Mesendoderm (in vitro differentiated cells): ENCODE data around the gene ATG2A. TPM values are rescaled to one million over a fixed set of nuclear protein-coding genes. Genes with fewer than 3 reads are reported as not detected.

ENCODE experiments used
- DNase-seq: peaks from one replicate; pipeline ENCODE4 v3.0.0; 2013
- H2AK5ac ChIP-seq: 2 replicates; pipeline ENCODE4 v1.6.1; 2013; ENCODE audit warnings: low read length, inconsistent platforms
- H2BK120ac ChIP-seq: 2 replicates; pipeline ENCODE4 v1.6.1; 2013; ENCODE audit warnings: low read depth, mild to moderate bottlenecking, low read length, moderate library complexity, mixed read lengths
- H2BK15ac ChIP-seq: replicated peaks from 2 replicates; pipeline ENCODE4 v1.6.1; 2013; ENCODE audit warnings: low read depth, mild to moderate bottlenecking, moderate library complexity
- H2BK5ac ChIP-seq: 2 replicates; pipeline ENCODE4 v1.6.1; 2013; ENCODE audit warnings: low read length, inconsistent platforms
- H3K18ac ChIP-seq: 2 replicates; pipeline ENCODE4 v1.6.1; 2013; ENCODE audit warnings: mild to moderate bottlenecking, low read length, mixed read lengths
- H3K23ac ChIP-seq: one replicate; pipeline ENCODE4 v1.6.1; 2013; ENCODE audit warnings: low read length
- H3K27ac ChIP-seq: 2 replicates; pipeline ENCODE4 v1.5.1; 2013; ENCODE audit warnings: low read depth, mild to moderate bottlenecking, inconsistent platforms, low read length, moderate library complexity
- H3K27me3 ChIP-seq: 2 replicates; pipeline ENCODE4 v1.6.1; 2013; ENCODE audit warnings: low read length, control low read depth, mild to moderate bottlenecking, inconsistent platforms; ENCODE audit not compliant: insufficient read depth, poor library complexity
- H3K36me3 ChIP-seq: 2 replicates; pipeline ENCODE4 v1.6.1; 2013; ENCODE audit warnings: low read length, inconsistent platforms; ENCODE audit not compliant: control insufficient read depth, insufficient read depth
- H3K4ac ChIP-seq: one replicate; pipeline ENCODE4 v1.6.1; 2013; ENCODE audit warnings: low read depth, mild to moderate bottlenecking, low read length, moderate library complexity
- H3K4me1 ChIP-seq: 2 replicates; pipeline ENCODE4 v1.6.1; 2013; ENCODE audit warnings: low read depth, low read length, inconsistent platforms; ENCODE audit not compliant: control insufficient read depth
- H3K4me2 ChIP-seq: 2 replicates; pipeline ENCODE4 v1.6.1; 2013; ENCODE audit warnings: low read length
- H3K4me3 ChIP-seq: 2 replicates; pipeline ENCODE4 v1.5.1; 2013; ENCODE audit warnings: mild to moderate bottlenecking, low read length
- H3K56ac ChIP-seq: one replicate; pipeline ENCODE4 v1.6.1; 2013; ENCODE audit warnings: low read length
- H3K79me1 ChIP-seq: 2 replicates; pipeline ENCODE4 v1.6.1; 2013; ENCODE audit warnings: low read length, inconsistent platforms
- H3K79me2 ChIP-seq: 2 replicates; pipeline ENCODE4 v1.6.1; 2013; ENCODE audit warnings: mild to moderate bottlenecking, low read length; ENCODE audit not compliant: control insufficient read depth, insufficient read depth
- H3K9ac ChIP-seq: 2 replicates; pipeline ENCODE4 v1.6.1; 2013; ENCODE audit warnings: low read length, inconsistent platforms
- H4K5ac ChIP-seq: one replicate; pipeline ENCODE4 v1.6.1; 2013; ENCODE audit warnings: low read length
- H4K8ac ChIP-seq: one replicate; pipeline ENCODE4 v1.6.1; 2013; ENCODE audit warnings: low read depth, mild to moderate bottlenecking, control low read depth, low read length, moderate library complexity
- WGBS: extraction: QIAGEN DNeasy Blood & Tissue Kit; methylation state at CpG from one replicate; pipeline ENCODE4 v1.1.7; 2013; ENCODE audit warnings: low lambda C conversion rate, missing lambda C conversion rate; ENCODE audit not compliant: insufficient coverage; ENCODE audit errors: extremely low coverage; 5-methylcytosine and 5-hydroxymethylcytosine counted together
- polyA plus RNA-seq, 2 experiments: library from polyadenylated mRNA; stranded (reverse); fragments of 200-250 nt; gene quantifications; one replicate each; pipeline ENCODE4 v1.2.3, GENCODE V29; 2013

The ATG2A gene
- 5.1 TPM for polyA plus RNA-seq (2013, experiment 1 of 2)
- 5.4 TPM for polyA plus RNA-seq (2013, experiment 2 of 2)

- Histone ChIP-seq H3K4me2 (peak within 1 kb of the TSS; percentile 95), H3K4me3 (peak within 1 kb of the TSS; percentile 66), H4K5ac (no peak within 1 kb of the TSS), H4K8ac (no peak within 1 kb of the TSS), H2AK5ac (no peak within 1 kb of the TSS), H3K79me2 (no peaks in the 10 kb centered on the region), H3K27me3 (no peaks in the 10 kb centered on the region), H3K36me3 (no peaks in the 10 kb centered on the region), H3K4me1 (no peaks in the 10 kb centered on the region), H3K9ac (peak within 1 kb of the TSS; percentile 96), H3K27ac (no peak within 1 kb of the TSS), H3K23ac (no peak within 1 kb of the TSS), H3K56ac (peak within 1 kb of the TSS; percentile 90), H3K79me1 (peaks cover 2% of the 10 kb centered on the region), H3K4ac (no peak within 1 kb of the TSS), H2BK120ac (no peak within 1 kb of the TSS), H2BK5ac (no peak within 1 kb of the TSS), H2BK15ac (no peak within 1 kb of the TSS), H3K18ac (no peak within 1 kb of the TSS)
- peak; percentile 100 for DNase-seq
- WGBS = no CpG with 5 or more reads among the region's 57 CpGs
These were observed at the start of gene ATG2A for GRCh38 chr11:64916775-64917662. Gene ATG2A (minus strand): TSS chr11:64917209. CDS start chr11:64917135, 74 bp downstream.

GRCh38 chr11:64963072-64963631 is 46.1 kb upstream of the ATG2A start:
- no CpG with 5 or more reads among the region's 5 CpGs for WGBS
- H4K5ac ChIP-seq = no peak overlapping the region
- H3K18ac ChIP-seq = no peak overlapping the region
- H3K23ac ChIP-seq = no peak overlapping the region
- H3K4me1 ChIP-seq = no peaks in the 10 kb centered on the region
- no peaks in the 10 kb centered on the region for H3K27me3 ChIP-seq
- H2BK5ac ChIP-seq = no peak overlapping the region
- H3K4ac ChIP-seq = no peak overlapping the region
- DNase-seq = no peak
- H2BK15ac ChIP-seq = no peak overlapping the region
- no peak overlapping the region for H3K27ac ChIP-seq
- no peaks in the 10 kb centered on the region for H3K79me2 ChIP-seq
- H3K4me3 ChIP-seq = no peak overlapping the region
- no peak overlapping the region for H3K56ac ChIP-seq
- H3K9ac ChIP-seq = no peak overlapping the region
- H3K4me2 ChIP-seq = no peak overlapping the region
- no peak overlapping the region for H2BK120ac ChIP-seq
- H3K79me1 ChIP-seq = no peaks in the 10 kb centered on the region
- H3K36me3 ChIP-seq = no peaks in the 10 kb centered on the region
- H4K8ac ChIP-seq = no peak overlapping the region
- H2AK5ac ChIP-seq = no peak overlapping the region

DNA sequence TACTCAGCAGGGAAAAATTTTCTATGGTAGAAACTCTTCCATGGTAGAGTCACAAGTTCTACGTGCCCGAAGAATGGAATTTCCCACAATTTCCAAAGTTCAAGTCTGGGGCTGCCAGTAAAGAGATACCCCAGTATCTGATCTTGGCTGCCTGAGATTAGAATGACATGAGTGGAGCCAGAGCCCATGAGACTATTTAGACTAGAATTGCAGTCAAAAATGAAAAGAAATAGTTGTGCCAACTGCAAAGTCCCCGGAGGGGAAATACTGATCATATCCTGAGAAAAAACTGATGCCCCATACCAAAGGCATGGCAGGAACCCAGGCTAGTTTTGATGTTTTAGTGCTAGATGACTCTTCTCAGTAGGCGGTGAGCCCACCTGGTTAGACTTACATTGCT is 43.7 kb upstream of the ATG2A start:
- Histone ChIP-seq H4K8ac (no peak overlapping the region), H3K79me2 (no peaks in the 10 kb centered on the region), H4K5ac (no peak overlapping the region), H3K56ac (no peak overlapping the region), H2BK15ac (no peak overlapping the region), H3K27ac (no peak overlapping the region), H3K27me3 (no peaks in the 10 kb centered on the region), H3K36me3 (no peaks in the 10 kb centered on the region), H2BK120ac (no peak overlapping the region), H3K4ac (no peak overlapping the region), H2AK5ac (no peak overlapping the region), H3K23ac (no peak overlapping the region), H3K4me3 (no peak overlapping the region), H3K79me1 (no peaks in the 10 kb centered on the region), H3K18ac (no peak overlapping the region), H3K4me1 (no peaks in the 10 kb centered on the region), H3K4me2 (no peak overlapping the region), H2BK5ac (no peak overlapping the region), H3K9ac (no peak overlapping the region)
- no peak for DNase-seq
- no CpG with 5 or more reads among the region's 4 CpGs for WGBS

DNA sequence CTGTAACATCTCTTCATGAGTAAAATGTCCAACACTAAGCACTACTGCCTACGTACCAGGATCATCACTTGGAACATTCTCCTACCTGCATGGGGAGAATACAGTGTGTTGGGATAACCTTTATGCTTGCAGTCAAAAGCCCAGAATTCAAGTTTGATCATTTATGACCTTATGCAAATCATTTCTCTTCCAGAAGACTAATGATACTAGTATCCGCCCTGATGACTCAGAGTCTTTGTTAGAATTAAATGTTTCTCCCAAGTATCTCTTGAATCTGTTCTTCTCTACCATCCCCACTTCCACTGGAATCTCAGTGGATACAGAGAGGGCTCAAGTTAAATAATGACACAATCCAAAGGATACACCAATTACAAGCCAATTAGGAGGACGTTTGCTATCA is 42.5 kb upstream of the ATG2A start:
- no peak overlapping the region for H4K8ac ChIP-seq
- H3K27me3 ChIP-seq = no peaks in the 10 kb centered on the region
- H3K4me2 ChIP-seq = no peak overlapping the region
- no peak overlapping the region for H3K9ac ChIP-seq
- H3K79me2 ChIP-seq = no peaks in the 10 kb centered on the region
- H3K36me3 ChIP-seq = no peaks in the 10 kb centered on the region
- H3K18ac ChIP-seq = no peak overlapping the region
- no peak overlapping the region for H3K4me3 ChIP-seq
- no peaks in the 10 kb centered on the region for H3K79me1 ChIP-seq
- no peak overlapping the region for H2BK15ac ChIP-seq
- H2BK5ac ChIP-seq = no peak overlapping the region
- H2BK120ac ChIP-seq = no peak overlapping the region
- no peak overlapping the region for H3K23ac ChIP-seq
- no peak overlapping the region for H3K4ac ChIP-seq
- no peak overlapping the region for H4K5ac ChIP-seq
- H3K56ac ChIP-seq = no peak overlapping the region
- WGBS = no CpG with 5 or more reads among the region's 3 CpGs
- no peak for DNase-seq
- no peak overlapping the region for H2AK5ac ChIP-seq
- H3K4me1 ChIP-seq = no peaks in the 10 kb centered on the region
- no peak overlapping the region for H3K27ac ChIP-seq

DNA sequence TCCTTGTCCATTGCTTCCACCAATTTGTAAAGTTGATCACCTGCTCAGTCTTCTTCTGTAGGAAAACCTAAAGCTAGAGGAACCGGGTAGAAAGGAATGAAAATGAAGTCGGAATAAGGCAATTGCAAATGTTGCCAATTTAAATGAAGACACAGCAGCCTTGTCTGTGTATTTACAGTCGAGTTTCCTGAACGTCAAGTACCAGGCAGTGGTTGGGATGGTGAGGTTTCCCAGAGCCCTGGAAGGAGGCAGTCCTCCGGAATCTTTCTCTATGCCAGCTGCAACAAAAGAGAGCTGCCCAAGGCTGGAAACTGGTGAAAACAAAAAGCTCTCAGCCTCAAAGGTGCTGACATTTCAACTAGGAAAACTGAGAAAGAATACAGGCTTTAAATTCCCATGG is 37.2 kb upstream of the ATG2A start:
- Histone ChIP-seq H4K5ac (no peak overlapping the region), H2BK15ac (no peak overlapping the region), H3K9ac (no peak overlapping the region), H3K18ac (no peak overlapping the region), H3K4ac (no peak overlapping the region), H2BK5ac (no peak overlapping the region), H3K4me2 (no peak overlapping the region), H3K4me1 (no peaks in the 10 kb centered on the region), H3K36me3 (no peaks in the 10 kb centered on the region), H2BK120ac (no peak overlapping the region), H3K79me2 (no peaks in the 10 kb centered on the region), H3K56ac (no peak overlapping the region), H3K27me3 (no peaks in the 10 kb centered on the region), H2AK5ac (no peak overlapping the region), H3K23ac (no peak overlapping the region), H3K27ac (no peak overlapping the region), H3K4me3 (no peak overlapping the region), H4K8ac (no peak overlapping the region), H3K79me1 (no peaks in the 10 kb centered on the region)
- WGBS = no CpG with 5 or more reads among the region's 5 CpGs
- DNase-seq = no peak
